ENCODE data around the gene EXOC6.
A peak's percentile ranks its signal among the peaks of the same experiment; 100 is the strongest.

The EXOC6 gene

GRCh38 chr10:92832998-92833650 is 15.2 kb upstream of the EXOC6 start:
- no peak for DNase-seq

DNA sequence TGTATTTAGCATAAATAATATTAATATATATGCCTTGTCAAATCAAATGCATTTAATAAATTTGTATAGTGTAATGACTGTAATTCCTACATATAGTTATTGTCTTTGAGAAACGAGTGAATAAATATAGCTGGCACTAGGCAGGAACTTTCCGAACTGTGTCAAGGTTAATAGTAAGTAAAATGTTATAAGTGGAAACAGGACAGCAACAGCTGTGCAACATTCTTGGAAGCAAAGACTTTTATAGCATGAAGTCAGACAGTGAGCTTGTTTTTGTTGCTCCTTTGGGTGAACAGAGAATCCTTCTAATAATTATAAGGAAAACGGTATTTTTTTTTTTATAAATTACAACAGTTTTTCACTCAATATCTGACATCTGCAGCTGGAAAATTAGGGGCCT is 14.0 kb upstream of the EXOC6 start:
- DNase-seq: no peak

DNA sequence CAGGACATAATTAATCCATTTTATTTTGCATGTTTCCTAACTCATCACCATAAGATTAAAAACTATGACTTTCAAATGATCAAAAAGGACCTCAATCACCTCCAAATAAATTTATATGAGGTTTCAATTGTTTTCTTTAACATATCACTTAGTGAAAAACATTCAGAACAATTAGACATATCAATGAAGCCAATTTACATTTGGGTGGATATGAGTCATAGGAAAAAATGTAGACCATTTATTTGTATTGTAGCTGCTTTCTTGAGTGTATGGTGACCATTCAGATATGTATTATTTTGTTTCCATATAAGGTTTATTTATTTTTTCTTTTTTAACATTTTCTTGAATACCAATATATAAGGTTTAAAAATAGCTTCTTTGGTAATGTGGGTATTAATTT is 13.3 kb upstream of the EXOC6 start:
- no peak for DNase-seq

- no peak for DNase-seq
Measured at GRCh38 chr10:92837456-92837855, 10.9 kb upstream of the EXOC6 start.

DNA sequence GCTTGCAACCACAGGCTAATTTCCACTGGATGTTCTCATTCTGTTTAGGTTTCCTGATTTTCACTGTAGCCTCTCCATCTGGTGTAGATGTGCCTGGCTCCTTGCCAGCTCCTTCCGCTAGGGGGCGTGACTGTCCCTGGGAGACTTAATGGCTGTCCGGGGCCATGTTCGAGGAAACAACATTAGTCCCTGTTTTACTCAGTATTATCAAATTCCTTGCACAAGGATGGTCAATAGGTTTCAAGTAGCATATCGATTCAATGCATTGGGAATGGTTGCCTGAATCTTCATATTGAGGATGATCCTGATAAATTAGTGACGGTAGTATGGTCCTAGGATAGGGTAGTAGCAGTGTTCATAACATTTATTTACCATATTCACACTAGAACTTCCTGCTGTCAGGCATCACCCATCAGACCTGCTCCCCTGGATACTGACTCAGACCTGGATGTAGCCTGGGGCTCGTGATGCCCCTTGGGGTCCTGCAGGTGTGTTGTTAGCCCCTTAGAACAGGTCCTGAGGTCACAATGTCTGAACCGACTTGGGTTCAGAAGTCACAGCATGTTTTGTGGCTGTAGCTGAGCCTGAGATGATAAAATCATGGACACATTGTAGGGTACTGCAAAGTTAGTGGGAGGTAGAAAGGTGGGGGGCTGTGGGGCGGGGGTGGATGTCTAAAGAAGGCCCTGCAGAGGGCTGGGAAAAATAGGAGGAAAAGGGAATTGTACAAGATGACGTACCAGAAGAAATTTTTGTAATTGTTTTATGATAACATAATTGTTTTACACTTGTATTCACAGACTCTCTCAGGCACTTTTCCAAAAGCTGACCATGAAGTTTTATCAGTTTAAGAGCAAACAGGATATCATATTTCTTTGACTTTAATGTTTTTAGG is 8.9 kb upstream of the EXOC6 start:
- no peak for DNase-seq

GRCh38 chr10:92844746-92845145 is 3.6 kb upstream of the EXOC6 start:
- DNase-seq: no peak

DNA sequence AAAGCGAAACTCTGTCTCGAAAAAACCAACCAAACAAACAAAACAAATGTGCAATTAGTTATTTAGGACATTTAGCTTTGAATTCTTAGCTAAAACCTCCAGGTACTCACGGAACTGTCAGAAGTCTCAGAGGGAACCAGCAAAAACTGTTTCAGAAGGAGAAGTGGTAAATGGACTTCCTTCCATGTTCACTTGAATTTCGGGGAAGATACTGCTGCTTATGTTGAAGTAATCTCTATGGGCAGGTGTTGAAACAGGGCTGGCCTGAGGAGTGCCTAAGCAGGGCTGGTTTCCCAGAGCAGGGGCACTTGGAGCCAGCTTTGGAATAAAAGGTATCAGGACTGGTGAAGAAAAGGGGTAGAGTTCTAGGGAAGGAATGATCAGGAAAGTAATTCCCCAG is 2.4 kb upstream of the EXOC6 start:
- peak; percentile 27 for DNase-seq

GRCh38 chr10:92846344-92846743 is 2.0 kb upstream of the EXOC6 start:
- no peak for DNase-seq

DNA sequence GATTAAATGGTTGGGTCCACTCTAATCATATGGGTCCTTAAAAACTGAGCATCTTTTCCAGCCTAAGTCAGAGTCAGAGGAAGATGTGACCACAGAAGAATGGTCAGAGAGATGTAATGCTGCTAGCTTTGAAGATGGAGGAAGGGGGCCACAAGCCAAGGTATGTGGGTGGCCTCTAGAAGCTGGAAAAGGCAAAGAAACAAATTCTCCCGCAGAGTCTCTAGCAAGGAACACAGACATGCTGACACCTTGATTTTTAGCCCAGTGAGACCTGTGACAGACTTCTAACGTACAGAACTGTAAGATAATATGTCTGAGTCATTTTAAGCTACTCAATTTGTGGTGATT is 1.5 kb upstream of the EXOC6 start:
- no peak for DNase-seq

DNA sequence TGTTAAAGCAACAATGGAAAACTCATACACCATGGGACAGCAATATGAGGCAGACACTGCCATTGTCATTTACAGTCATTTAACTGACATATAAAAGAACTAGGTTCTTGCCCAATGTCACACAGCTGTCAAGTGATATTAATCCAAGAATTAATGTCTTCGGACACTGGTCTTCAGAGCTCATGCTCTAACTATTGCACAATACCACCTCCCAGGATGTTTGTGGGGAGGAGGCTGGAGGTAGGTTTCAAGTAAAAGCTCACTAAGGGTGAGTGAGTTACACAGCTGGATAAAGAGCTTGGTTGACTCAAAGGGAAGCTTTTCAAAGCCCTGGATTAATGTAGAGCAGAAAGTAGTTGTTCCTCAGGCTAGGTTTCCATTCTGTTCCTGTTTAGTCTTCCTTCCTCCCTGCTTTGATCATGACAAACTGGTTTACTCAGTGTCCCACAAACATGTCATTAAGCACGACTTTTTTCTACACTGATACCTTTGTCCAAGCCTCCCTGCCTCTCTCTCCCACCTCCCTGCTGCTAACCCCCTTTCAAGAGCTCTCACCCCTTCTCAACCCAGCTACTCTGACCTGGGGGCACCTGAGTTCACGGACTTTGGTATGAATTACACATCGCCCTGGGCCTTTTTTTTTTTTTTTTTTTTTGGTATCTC is 987 bp upstream of the EXOC6 start:
- DNase-seq: no peak

- no peak for DNase-seq
Measured at GRCh38 chr10:92848037-92848440, 281 bp upstream of the EXOC6 start.

DNA sequence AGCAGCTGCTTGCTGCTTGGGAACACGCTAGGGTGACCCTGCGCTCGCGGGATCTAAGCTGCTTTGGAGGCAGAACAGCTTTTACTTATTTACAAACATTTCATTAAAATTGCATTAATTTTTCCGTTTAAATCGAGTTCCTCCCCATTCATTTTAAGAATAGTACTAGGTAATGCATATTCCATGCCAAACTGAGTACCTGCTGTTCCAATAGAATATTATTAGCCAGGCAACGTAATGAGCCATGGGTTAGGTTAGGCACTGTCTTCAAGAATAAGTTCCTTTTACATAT is 860 bp downstream of the EXOC6 start:
- DNase-seq: peak; percentile 25

DNA sequence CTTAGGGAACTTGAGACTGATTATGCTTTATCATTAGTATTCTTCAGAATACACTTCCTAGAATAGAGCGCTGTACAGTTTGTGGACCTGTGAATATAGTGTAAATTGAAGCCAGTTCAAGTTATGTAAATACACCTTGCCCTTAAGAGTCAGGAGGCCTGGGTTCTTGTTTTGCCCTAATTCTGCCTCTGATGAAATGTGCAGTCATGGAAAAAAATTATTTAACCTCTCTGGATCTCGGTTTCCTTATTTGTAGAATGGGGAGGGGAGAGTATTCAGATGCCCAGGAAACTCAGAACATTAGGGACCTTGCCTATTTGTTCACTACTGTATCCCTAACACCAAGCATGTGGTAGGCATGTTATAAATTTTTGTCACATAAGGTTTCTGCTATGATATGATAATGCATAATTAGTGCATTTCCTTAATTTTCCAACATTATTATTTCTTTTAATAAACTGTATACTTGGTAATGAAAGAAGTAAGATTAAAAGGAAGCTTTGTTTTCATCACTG is 1.3 kb downstream of the EXOC6 start:
- no peak for DNase-seq

DNA sequence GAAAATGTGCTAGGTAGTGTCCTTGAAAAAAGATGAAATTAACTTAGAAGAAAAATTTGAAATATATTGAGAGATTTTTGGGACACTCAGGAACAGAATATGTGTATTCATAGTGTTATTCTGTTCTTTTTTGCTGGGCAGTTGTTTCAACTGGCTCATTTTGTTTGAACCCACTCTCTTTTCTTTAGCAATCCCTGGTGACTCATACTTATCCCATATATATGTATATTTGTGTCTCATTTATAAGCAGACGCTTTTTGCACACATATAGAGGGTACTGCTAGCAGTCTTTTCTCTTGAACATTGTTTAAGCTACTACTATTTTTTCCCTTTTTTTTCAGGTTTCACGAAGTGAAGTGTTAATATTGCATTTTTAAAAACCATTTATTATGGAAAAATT is 1.9 kb downstream of the EXOC6 start:
- no peak for DNase-seq

DNA sequence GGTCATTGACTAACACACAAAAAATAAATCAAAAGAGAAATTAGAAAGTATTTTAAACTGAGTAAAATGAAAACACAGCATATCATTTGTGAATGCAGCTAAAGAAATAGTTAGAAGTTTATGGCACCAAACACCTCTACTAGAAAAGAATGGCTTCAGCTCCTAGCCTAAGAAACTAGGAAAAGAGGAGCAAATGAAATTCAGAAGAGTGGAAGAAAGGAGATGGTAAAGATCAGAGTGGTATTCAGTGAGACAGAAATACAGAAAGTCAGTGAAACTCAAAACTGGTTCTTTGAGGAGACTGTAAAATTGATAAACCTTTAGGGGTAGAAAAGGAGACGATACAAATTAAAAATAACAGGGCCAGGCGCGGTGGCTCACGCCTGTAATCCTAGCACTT is 2.7 kb downstream of the EXOC6 start:
- DNase-seq: no peak

DNA sequence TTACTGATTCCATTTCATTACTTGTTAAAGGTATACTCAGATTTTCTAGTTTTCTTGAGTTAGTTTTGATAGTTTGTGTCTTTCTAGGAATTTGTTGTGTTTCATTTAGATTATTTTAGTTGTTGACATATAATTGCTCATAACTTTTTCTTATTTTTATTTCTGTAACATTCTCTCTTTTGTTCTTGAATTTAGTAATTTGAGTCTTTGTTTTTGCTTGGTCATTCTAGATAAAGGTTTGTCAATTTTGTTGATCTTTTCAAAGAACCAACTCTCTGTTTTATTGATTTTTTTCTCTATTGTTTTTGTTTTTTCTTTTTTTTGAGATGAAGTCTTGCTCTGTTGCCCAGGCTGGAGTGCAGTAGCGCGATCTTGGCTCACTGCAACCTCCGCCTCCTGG is 7.2 kb downstream of the EXOC6 start:
- DNase-seq: no peak

DNA sequence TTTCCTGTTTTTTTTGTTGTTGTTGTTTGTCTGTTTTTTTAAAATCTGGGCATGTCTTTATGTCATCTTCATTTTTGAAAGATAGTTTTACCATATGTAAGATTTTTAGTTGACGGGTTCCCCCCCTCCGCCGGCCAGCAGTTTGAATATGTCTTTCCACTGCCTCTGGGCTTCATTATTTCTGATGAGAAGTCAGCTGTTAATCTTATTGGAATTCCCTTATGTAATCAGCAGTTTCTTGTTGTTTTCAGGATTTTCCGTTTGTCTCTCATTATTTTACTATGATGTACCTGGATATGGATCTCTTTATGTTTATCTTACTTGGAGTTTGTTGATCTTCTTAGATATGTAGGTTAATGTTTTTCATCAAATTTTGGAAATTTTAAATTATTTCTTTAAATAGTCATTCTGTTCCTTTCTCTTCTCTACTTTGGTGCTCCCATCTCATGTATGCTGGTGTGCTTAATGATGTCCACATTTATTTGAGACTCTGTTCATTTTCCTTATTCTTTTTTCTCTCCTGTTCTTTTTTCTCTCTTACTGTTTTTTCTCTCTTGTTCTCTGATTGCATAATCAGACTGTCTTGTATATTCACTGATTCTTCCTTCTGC is 9.7 kb downstream of the EXOC6 start:
- DNase-seq: no peak

- no peak for DNase-seq
Measured at GRCh38 chr10:92867235-92867634, 18.9 kb downstream of the EXOC6 start.

GRCh38 chr10:92868036-92868435 is 19.7 kb downstream of the EXOC6 start:
- DNase-seq: no peak

- no peak for DNase-seq
Measured at GRCh38 chr10:92868557-92868956, 20.2 kb downstream of the EXOC6 start.

DNA sequence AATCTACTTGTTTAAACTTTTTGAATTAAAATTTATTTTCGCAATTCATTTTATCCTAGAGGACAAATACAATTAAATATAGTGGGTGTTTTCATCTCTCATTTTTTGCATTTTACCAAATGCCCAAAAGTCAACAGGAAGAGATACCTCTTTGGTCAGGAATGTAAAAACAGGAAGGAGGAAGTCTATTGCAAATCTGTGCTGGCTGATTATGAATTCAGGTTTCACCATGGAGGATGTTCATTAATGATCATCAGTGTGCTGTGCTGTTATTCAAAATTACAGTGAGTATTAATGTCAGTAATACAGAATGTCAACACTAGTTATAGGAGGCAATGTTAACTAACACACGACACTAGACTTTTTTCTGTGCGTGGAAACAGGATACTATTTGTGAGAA is 24.7 kb downstream of the EXOC6 start:
- no peak for DNase-seq

DNA sequence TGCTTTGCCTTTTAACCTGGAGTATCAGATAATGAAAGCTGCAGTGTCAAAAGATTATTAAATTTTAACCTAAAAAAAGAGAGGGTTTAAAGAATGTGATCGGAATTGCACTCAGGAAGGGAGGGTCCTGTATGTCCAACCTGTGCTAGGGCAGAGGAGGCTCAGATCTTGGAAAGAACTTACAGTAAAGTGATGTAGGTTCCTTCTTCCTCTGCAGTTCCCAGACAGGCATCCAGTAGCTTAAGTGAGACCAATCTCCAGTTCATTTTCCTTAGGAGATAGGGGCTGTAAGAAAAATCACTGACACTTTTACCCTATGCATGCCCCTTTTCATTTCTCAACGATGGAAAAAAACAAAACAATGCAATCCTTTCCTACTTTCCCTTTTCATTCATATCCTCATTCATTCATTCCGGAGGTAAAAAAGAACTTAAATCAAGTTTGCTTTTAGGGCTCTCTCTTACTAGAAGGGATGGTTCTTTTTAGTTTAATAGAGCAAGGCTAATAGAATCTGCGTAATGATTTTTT is 28.3 kb downstream of the EXOC6 start:
- DNase-seq: no peak

DNA sequence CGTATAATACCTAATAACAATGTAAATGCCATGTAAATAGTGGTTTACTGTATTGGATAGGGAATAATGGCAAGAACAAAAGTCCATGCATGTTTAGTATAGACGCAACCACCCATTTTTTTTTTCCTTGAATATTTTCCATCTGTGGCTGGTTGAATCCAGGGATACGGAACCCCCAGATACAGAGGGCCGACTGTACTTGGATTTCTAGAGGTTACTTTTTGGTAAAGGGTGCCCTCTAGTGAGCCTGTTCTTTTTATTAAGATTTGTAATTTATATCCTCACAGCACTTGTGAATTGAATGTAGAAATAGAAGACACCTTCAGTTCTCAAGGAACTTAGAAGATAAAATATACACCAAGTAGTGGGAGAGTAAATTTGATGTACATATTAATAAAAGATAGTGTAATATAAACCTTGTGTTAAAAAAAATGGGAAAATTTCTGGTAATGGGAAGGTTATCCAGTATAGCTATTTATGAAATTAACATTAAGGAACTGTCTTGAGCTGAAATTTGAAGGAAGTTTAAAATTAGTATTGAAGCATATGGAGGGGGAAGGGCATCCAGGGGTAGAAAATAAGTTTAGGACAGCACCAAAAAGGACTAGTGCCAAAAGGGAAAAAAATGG is 32.0 kb downstream of the EXOC6 start:
- DNase-seq: peak; percentile 80
